IPS-20b (cell line): ENCODE measurements around the gene IFNLR1.

Source experiments
- H3K27ac ChIP-seq: one replicate; pipeline ENCODE4 v1.5.1; 2013; ENCODE audit warnings: low read length
- H3K27me3 ChIP-seq: 2 replicates; pipeline ENCODE4 v1.6.1; 2013; ENCODE audit warnings: mild to moderate bottlenecking, low read length, inconsistent platforms; ENCODE audit not compliant: insufficient read depth
- H3K36me3 ChIP-seq: 2 replicates; pipeline ENCODE4 v1.6.1; 2013; ENCODE audit warnings: low read depth, mild to moderate bottlenecking, inconsistent platforms, low read length, moderate library complexity; ENCODE audit not compliant: insufficient read depth
- H3K4me1 ChIP-seq: 2 replicates; pipeline ENCODE4 v1.6.1; 2013; ENCODE audit warnings: mild to moderate bottlenecking, control low read depth, inconsistent platforms, low read length, moderate library complexity; ENCODE audit not compliant: insufficient read depth
- H3K4me3 ChIP-seq: 2 replicates; pipeline ENCODE4 v1.5.1; 2013; ENCODE audit warnings: mild to moderate bottlenecking, low read length, inconsistent platforms
- H3K9ac ChIP-seq: 2 replicates; pipeline ENCODE4 v1.6.1; 2013; ENCODE audit warnings: low read depth, mild to moderate bottlenecking, inconsistent platforms, low read length, moderate library complexity
- H3K9me3 ChIP-seq: 2 replicates; pipeline ENCODE4 v1.6.1; 2013; ENCODE audit warnings: mild to moderate bottlenecking, low read depth, low read length, inconsistent platforms; ENCODE audit not compliant: insufficient read depth

IFNLR1 gene

DNA sequence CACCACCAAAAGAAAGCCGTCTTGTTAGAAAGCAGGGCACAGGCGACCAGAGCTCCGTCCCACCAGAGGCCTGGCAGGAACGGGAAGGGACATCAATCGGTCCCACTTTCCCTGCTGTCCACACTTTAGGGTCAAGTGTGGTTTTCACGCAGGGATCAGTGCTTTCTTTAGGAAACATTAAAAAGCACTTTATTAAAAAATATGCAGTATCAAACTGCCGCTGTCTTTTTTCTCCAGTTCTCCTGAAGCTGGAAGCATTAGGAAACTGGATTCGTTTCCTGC is 437 bp downstream of the IFNLR1 start:
- H3K27ac ChIP-seq = no peak overlapping the region
- peak overlapping the region; percentile 79 for H3K4me3 ChIP-seq
- H3K4me1 ChIP-seq = no peaks in the 10 kb centered on the region; the same call in 1 of the 2 replicates
- no peaks in the 10 kb centered on the region for H3K9me3 ChIP-seq
- peak overlapping the region; percentile 80 for H3K9ac ChIP-seq
- no peaks in the 10 kb centered on the region for H3K36me3 ChIP-seq
- peaks cover 31% of the 10 kb centered on the region; the same call in 1 of the 2 replicates for H3K27me3 ChIP-seq

DNA sequence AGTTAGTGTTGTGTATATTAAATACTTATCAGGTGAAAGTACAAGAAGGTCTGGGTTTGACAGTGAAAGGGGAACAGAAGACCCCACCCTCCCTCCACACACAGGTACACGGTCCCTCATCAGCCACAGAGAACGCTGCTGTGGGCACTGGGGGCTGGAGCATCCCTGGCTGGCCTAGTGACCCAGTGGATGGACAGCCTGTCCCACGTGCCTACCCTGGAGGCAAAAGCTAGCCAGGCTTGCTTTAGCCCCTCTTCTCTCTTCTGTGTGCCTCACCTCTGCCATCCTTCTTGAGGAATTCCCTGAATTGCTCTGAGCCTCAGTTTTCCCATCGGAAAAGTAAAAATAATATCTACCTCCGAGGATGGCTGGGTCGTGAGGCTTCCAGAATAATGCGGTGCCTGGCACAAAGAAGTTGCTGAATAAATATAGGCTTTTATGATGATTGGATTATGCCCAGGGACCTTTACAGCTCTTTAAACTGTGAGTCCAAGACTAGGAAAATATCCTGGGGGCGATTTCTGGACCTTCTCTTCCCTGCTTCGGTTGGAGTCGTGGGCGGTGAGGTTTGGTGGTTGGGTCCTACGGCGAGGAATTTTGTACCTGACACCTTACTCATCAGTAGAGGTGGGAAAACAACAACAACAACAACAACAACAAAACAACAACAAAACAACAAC is 918 bp downstream of the IFNLR1 start:
- H3K9ac ChIP-seq = peak overlapping the region; percentile 80
- peak overlapping the region; percentile 79 for H3K4me3 ChIP-seq

DNA sequence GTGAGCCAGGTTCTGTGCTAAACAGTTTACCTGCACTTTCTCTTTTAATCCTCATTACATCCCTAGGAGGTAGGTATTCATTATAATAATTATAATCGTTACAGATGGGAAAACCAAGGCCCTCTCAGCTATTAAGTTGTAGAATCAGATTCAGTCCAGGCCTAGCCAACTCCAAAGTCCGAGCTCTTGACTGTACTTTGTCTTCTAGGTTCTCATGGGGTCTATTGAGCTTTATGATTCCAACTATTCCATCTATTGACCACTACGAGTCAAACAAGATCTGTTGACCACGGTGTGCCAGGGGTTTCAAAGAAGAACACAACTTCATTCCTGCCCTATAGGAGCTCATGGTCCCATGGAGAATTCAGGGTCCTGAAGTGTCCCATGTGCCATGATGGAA is 2.0 kb downstream of the IFNLR1 start:
- Histone ChIP-seq H3K4me3 (no peak overlapping the region), H3K9ac (no peak overlapping the region), H3K27me3 (peaks cover 31% of the 10 kb centered on the region; the same call in 1 of the 2 replicates), H3K9me3 (no peaks in the 10 kb centered on the region), H3K4me1 (no peaks in the 10 kb centered on the region; the same call in 1 of the 2 replicates), H3K27ac (no peak overlapping the region), H3K36me3 (no peaks in the 10 kb centered on the region; the same call in 1 of the 2 replicates)

More for the DNA sequence above, 918 bp downstream of the IFNLR1 start:
- Histone ChIP-seq H3K4me1 (no peaks in the 10 kb centered on the region; the same call in 1 of the 2 replicates), H3K36me3 (no peaks in the 10 kb centered on the region; the same call in 1 of the 2 replicates), H3K9me3 (no peaks in the 10 kb centered on the region), H3K27me3 (peaks cover 31% of the 10 kb centered on the region; the same call in 1 of the 2 replicates), H3K27ac (no peak overlapping the region)

DNA sequence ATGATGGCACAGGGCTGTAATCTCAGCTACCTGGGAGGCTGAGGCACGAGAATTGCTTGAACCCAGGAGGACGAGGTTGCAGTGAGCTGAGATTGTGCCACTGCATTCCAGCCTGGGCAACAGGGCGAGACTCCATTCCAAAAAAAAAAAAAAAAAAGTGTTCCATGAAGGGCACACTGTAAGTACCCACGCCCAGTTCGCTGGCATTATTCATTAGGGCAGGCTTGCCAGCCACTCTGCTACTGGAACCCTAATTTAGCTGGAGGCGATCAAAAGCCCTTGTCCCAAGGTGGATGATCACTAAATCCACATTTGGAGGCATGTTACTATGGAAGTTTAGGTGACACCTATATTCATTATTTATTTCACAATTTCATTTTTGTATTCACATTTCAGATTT is 5.0 kb downstream of the IFNLR1 start:
- no peak overlapping the region for H3K9ac ChIP-seq
- H3K9me3 ChIP-seq = no peaks in the 10 kb centered on the region
- H3K4me1 ChIP-seq = no peaks in the 10 kb centered on the region; the same call in 1 of the 2 replicates
- no peak overlapping the region for H3K4me3 ChIP-seq
- H3K27ac ChIP-seq = no peak overlapping the region
- H3K27me3 ChIP-seq = peaks cover 14% of the 10 kb centered on the region; the same call in 1 of the 2 replicates
- H3K36me3 ChIP-seq = peaks cover 7% of the 10 kb centered on the region

DNA sequence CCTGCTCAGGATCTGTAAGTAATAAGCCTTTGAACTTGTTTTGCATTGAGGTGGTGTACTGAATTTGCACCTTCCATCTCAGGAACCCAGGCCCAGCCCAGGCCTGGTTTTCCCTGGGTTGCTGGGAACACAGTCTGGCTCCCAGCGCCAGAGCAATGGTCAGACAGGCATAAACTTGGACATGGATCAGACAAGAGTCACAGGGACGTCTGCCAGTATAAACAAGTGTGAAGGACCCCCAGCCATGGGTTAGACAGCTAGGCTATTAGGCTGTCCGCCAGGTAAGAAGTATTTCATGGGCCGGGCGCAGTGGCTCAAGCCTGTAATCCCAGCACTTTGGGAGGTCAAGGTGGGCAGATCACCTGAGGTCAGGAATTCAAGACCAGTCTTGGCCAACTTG is 5.5 kb downstream of the IFNLR1 start:
- Histone ChIP-seq H3K9me3 (no peaks in the 10 kb centered on the region), H3K27me3 (peaks cover 10% of the 10 kb centered on the region; the same call in 1 of the 2 replicates), H3K9ac (no peak overlapping the region), H3K4me3 (no peak overlapping the region), H3K36me3 (peaks cover 7% of the 10 kb centered on the region), H3K4me1 (no peaks in the 10 kb centered on the region; the same call in 1 of the 2 replicates), H3K27ac (no peak overlapping the region)

DNA sequence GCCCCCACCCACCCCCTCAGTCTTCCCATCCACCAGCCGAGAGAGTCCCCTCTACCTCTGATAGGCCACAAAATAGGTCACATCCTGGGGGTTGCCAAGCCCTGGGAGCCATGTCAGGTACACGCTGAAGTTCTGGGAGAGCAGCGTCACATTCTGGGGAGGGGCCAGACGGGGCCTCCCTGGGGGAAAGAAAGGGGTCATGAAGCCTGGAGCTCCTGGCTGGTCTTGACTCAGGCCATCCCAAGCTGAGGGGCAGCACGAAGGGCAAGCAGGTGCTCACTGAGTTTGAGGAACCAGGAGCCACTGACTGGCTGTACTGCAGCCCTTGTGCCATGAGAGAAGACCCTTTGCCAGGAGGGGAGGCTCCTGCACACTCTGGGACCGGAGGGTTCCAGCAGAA is 6.4 kb downstream of the IFNLR1 start:
- no peak overlapping the region for H3K4me3 ChIP-seq
- 0 out of 2 replicates have a peak, but pooled peaks cover under 1% of the 10 kb centered on the region for H3K27me3 ChIP-seq
- H3K36me3 ChIP-seq = peaks cover 7% of the 10 kb centered on the region
- no peak overlapping the region for H3K9ac ChIP-seq
- H3K4me1 ChIP-seq = peaks cover 4% of the 10 kb centered on the region; the same call in 1 of the 2 replicates
- no peak overlapping the region for H3K27ac ChIP-seq
- H3K9me3 ChIP-seq = no peaks in the 10 kb centered on the region

DNA sequence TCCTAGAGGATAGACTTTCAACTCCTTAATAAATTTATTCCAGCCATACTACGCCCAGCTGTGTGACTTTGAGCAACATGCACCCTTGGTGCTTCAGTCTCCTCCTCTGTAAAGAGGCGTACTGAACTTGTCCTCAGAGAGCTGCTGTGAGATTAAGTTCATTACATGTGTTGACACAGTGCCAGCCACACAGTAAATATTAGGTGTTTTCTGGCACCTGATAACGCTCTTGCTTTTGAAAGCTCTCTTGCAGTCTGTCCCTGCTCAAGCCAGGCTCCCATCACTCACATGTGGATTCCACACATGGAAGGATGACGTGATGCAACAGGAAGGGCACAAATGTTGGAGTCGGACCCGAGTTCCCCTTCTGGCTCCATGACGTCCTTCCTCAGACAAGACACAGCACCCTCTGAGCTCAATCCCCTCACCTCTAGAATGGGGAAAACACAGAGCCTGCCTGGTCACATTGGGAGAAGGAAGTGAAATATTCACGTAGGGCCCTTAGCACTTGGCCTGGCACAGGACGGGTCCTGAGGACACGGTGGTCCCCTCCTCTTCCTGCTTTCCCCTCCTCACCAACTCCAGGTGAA is 7.7 kb downstream of the IFNLR1 start:
- Histone ChIP-seq H3K4me3 (no peak overlapping the region), H3K36me3 (peaks cover 7% of the 10 kb centered on the region), H3K4me1 (peaks cover 4% of the 10 kb centered on the region; the same call in 1 of the 2 replicates), H3K9me3 (no peaks in the 10 kb centered on the region), H3K27me3 (no peaks in the 10 kb centered on the region), H3K9ac (no peak overlapping the region), H3K27ac (no peak overlapping the region)

DNA sequence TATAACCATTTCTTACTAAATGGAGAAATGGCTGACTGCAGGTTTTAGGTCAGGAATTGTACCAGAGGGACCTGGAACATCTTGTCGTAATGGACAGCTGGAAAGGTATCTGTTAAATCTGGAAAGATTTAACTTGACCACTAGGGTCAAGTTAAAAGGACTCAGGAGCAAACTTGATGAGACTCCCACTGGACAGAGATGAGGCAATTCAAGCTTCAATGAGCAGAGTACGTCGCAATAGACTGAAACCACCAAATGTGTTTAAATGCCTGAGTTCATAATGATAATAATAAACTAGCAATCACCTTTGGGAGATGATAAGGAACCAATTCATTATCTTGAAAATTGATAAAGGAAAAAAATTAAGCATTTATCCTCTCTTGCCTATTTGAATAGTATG is 8.7 kb downstream of the IFNLR1 start:
- Histone ChIP-seq H3K36me3 (peaks cover 7% of the 10 kb centered on the region), H3K27ac (no peak overlapping the region), H3K9ac (no peak overlapping the region), H3K4me3 (no peak overlapping the region), H3K27me3 (no peaks in the 10 kb centered on the region), H3K9me3 (no peaks in the 10 kb centered on the region), H3K4me1 (peaks cover 4% of the 10 kb centered on the region; the same call in 1 of the 2 replicates)

DNA sequence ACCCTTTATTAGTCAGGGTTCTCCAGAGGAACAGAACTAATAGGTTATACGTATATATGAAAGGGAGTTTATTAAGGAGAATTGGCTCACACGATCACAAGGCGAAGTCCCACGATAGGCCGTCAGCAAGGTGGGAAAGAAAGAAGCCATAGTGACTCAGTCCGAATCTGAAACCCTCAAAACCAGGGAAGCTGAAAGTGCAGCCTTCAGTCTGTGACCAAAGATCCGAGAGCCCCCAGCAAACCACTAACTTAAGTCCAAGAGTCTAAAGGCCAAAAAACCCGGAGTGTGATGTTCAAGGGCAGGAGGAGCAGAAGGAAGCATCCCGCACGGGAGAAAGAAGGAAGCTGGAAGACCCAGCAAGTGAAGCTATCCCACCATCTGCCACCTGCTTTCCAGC is 9.9 kb downstream of the IFNLR1 start:
- H3K4me3 ChIP-seq = no peak overlapping the region
- no peak overlapping the region for H3K27ac ChIP-seq
- H3K36me3 ChIP-seq = peaks cover 7% of the 10 kb centered on the region
- no peaks in the 10 kb centered on the region for H3K9me3 ChIP-seq
- peaks cover 4% of the 10 kb centered on the region; the same call in 1 of the 2 replicates for H3K4me1 ChIP-seq
- H3K27me3 ChIP-seq = no peaks in the 10 kb centered on the region
- no peak overlapping the region for H3K9ac ChIP-seq

DNA sequence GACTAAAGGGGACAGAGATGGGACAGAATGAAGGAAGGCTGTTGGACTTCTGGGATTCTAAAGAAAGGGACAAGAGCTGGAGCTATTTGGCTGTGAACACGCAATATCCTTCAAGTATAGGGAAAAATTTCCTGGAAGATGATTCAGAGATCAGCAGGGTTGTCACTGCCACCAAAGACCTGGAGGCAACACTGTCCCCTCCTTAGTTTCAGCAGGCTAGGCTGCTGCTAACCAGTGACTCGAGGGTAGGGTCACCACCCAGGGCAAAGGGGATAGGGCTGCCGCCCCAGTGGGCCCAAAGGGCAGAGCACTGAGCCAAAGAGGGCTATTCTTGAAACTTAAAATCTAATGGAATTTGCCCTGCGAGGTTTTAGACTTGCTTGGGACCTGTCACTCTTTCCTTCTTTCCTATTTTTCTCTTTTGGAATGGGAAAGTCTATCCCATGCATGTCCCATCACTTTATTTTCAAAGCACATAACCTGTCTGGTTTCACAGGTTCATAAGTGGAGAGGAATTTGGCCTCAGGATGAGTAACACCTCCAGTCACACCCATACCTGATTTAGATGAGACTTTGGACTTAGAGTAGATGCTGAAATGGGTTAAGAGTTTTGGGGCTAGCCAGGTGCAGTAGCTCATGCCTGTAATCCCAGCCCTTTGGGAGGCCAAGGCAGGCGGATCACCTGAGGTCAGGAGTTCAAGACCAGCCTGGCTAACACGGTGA is 11.9 kb downstream of the IFNLR1 start:
- H3K27ac ChIP-seq = no peak overlapping the region
- peaks cover 7% of the 10 kb centered on the region; the same call in 1 of the 2 replicates for H3K36me3 ChIP-seq
- no peak overlapping the region for H3K4me3 ChIP-seq

DNA sequence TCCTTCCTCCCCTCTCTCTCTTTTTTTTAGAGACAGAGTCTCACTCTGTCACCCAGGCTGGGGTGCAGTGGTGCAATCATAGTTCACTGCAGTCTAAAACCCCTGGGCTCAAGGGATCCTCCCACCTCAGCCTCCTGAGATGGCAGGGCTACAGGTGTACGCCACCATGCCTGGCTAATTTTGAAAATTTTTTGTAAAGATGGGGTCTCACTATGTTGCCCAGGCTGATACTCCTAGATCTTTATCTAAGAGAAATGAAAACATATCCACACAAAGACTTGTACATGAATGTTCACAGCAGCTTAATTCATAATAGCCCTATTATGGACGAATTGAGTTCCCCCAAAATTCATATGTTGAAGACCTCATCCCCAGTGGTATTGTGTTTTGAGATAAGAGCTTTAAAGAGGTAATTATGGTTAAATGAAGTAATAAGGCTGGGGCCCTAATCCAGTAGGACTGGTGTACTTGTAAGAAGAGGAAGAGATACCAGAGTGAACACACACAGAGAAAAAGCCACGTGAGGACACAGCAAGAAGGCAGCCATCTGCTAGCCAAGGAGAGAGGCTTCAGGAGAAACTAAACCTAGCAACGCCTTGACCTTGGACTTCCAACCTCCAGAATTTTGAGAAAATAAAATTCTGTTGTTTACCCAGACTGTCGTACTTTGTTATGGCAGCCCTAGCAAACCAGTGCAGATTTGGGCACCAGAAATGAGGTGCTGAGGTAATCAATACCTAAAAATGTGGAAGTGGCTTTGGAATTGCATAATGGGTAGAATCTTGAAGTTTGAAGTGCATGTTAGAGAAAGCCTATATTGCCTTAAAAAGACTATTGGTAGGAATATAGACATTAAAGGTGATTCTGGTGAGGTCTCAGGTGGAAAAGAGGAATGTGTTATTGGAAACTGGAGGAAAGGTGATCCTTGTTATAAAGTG is 13.2 kb downstream of the IFNLR1 start:
- Histone ChIP-seq H3K27ac (no peak overlapping the region), H3K36me3 (peaks cover 8% of the 10 kb centered on the region; the same call in 1 of the 2 replicates)

More for the DNA sequence above, 11.9 kb downstream of the IFNLR1 start:
- Histone ChIP-seq H3K27me3 (no peaks in the 10 kb centered on the region), H3K4me1 (peaks cover 4% of the 10 kb centered on the region; the same call in 1 of the 2 replicates), H3K9ac (no peak overlapping the region), H3K9me3 (no peaks in the 10 kb centered on the region)

More for the DNA sequence above, 13.2 kb downstream of the IFNLR1 start:
- Histone ChIP-seq H3K4me3 (no peak overlapping the region), H3K27me3 (no peaks in the 10 kb centered on the region), H3K9ac (no peak overlapping the region), H3K9me3 (no peaks in the 10 kb centered on the region), H3K4me1 (peaks cover 4% of the 10 kb centered on the region; the same call in 1 of the 2 replicates)
